Measurements from ENCODE around the gene NCR1. TPM values are rescaled to one million over a fixed set of nuclear protein-coding genes. Genes with fewer than 3 reads are reported as not detected.

The NCR1 gene
- polyA plus RNA-seq, 1 donor from 2014 or later, result not detected

DNA sequence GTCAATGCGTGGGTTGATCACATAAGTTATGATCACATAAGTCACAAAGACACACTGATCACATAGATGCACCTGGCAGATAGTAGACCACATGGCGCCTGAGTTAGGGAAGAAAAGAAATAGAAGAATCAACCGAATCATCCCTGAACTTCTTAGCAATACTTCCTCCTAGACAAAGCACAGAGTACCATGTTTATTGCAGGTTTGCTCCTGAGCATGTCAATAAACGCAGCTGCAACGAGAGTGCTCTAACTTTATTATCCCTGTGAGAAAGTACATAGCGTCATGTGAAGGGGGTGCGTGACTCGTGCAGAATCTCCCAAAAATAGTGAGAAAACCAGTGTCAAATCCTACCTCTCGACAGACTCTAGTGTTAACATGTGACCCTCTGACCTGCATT is 17.3 kb downstream of the NCR1 start:
- no peaks in the 10 kb centered on the region for H4K20me1 ChIP-seq (ENCODE audit: insufficient read depth)
- H3K27me3 ChIP-seq (ENCODE audit: insufficient read depth, low read depth, low read length), result no peaks in the 10 kb centered on the region
- no peak overlapping the region for H2AFZ ChIP-seq (ENCODE audit: low read depth, low read length)
- no peak overlapping the region for H3K27ac ChIP-seq (ENCODE audit: low read length)
- no peak overlapping the region for H3K9ac ChIP-seq (ENCODE audit: low read length)
- H3K9me3 ChIP-seq (ENCODE audit: low read length), result no peaks in the 10 kb centered on the region
- TF ChIP-seq SMC3 (conservative IDR thresholded peaks at IDR 0.05; ENCODE audit: poor library complexity), result no peak
- TF ChIP-seq MXI1 (conservative IDR thresholded peaks at IDR 0.05; ENCODE audit: poor library complexity, severe bottlenecking), result no peak
- TF ChIP-seq, protein P1, sequence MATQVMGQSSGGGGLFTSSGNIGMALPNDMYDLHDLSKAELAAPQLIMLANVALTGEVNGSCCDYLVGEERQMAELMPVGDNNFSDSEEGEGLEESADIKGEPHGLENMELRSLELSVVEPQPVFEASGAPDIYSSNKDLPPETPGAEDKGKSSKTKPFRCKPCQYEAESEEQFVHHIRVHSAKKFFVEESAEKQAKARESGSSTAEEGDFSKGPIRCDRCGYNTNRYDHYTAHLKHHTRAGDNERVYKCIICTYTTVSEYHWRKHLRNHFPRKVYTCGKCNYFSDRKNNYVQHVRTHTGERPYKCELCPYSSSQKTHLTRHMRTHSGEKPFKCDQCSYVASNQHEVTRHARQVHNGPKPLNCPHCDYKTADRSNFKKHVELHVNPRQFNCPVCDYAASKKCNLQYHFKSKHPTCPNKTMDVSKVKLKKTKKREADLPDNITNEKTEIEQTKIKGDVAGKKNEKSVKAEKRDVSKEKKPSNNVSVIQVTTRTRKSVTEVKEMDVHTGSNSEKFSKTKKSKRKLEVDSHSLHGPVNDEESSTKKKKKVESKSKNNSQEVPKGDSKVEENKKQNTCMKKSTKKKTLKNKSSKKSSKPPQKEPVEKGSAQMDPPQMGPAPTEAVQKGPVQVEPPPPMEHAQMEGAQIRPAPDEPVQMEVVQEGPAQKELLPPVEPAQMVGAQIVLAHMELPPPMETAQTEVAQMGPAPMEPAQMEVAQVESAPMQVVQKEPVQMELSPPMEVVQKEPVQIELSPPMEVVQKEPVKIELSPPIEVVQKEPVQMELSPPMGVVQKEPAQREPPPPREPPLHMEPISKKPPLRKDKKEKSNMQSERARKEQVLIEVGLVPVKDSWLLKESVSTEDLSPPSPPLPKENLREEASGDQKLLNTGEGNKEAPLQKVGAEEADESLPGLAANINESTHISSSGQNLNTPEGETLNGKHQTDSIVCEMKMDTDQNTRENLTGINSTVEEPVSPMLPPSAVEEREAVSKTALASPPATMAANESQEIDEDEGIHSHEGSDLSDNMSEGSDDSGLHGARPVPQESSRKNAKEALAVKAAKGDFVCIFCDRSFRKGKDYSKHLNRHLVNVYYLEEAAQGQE (IDR thresholded peaks at IDR 0.05; ENCODE audit: borderline replicate concordance), result no peak
- no peak for TF ChIP-seq RAD21 (conservative IDR thresholded peaks at IDR 0.05)
- TF ChIP-seq, protein P2, sequence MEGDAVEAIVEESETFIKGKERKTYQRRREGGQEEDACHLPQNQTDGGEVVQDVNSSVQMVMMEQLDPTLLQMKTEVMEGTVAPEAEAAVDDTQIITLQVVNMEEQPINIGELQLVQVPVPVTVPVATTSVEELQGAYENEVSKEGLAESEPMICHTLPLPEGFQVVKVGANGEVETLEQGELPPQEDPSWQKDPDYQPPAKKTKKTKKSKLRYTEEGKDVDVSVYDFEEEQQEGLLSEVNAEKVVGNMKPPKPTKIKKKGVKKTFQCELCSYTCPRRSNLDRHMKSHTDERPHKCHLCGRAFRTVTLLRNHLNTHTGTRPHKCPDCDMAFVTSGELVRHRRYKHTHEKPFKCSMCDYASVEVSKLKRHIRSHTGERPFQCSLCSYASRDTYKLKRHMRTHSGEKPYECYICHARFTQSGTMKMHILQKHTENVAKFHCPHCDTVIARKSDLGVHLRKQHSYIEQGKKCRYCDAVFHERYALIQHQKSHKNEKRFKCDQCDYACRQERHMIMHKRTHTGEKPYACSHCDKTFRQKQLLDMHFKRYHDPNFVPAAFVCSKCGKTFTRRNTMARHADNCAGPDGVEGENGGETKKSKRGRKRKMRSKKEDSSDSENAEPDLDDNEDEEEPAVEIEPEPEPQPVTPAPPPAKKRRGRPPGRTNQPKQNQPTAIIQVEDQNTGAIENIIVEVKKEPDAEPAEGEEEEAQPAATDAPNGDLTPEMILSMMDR (IDR thresholded peaks at IDR 0.05; ENCODE audit: poor library complexity, severe bottlenecking), result no peak
- TF ChIP-seq EZH2 (IDR thresholded peaks at IDR 0.05; ENCODE audit: borderline replicate concordance, insufficient read depth, low read length, poor library complexity, severe bottlenecking), result no peak
- TF ChIP-seq EP300 (conservative IDR thresholded peaks at IDR 0.05; ENCODE audit: poor library complexity, severe bottlenecking), result no peak
- TF ChIP-seq POLR2AphosphoS5 (IDR thresholded peaks at IDR 0.05), result no peak
- TF ChIP-seq TAF1 (IDR thresholded peaks at IDR 0.05; ENCODE audit: low read depth), result no peak
- H3K4me2 ChIP-seq (ENCODE audit: low read length), result no peak overlapping the region
- H3K36me3 ChIP-seq (ENCODE audit: insufficient read depth, low read length), result no peaks in the 10 kb centered on the region
- H3K9me2 ChIP-seq (ENCODE audit: insufficient read depth, low read length), result no peaks in the 10 kb centered on the region
- H3F3A ChIP-seq (ENCODE audit: insufficient read depth, low read length, poor library complexity, severe bottlenecking), result no peaks in the 10 kb centered on the region
- no peak overlapping the region for H3K4me3 ChIP-seq (ENCODE audit: low read length)
- no peaks in the 10 kb centered on the region for H3K79me2 ChIP-seq (replicated peaks; ENCODE audit: insufficient read depth, low read length)

DNA sequence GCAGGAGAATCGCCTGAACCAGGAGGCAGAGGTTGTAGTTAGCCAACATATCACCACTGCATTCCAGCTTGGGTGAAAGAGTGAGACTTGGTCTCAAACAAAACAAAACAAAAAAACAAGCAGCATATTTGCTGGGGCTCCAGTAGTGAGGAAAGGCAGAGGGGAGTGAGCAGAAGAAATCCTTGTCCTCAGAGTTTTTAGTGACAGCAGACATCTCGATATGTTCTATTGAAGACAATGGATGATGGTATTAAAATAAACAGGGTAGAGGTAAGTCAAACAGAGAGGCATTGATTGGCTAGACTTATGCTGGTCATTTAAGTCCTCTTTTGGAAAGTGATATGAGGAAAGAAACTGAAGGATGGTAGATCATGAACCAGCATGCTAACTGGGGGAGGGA is 22.4 kb downstream of the NCR1 start:
- H3K79me2 ChIP-seq (replicated peaks; ENCODE audit: insufficient read depth, low read length), result no peaks in the 10 kb centered on the region
- no peak for TF ChIP-seq EP300 (conservative IDR thresholded peaks at IDR 0.05; ENCODE audit: poor library complexity, severe bottlenecking)
- no peak for TF ChIP-seq EZH2 (IDR thresholded peaks at IDR 0.05; ENCODE audit: borderline replicate concordance, insufficient read depth, low read length, poor library complexity, severe bottlenecking)
- TF ChIP-seq SMC3 (conservative IDR thresholded peaks at IDR 0.05; ENCODE audit: poor library complexity), result no peak
- TF ChIP-seq MXI1 (conservative IDR thresholded peaks at IDR 0.05; ENCODE audit: poor library complexity, severe bottlenecking), result no peak
- TF ChIP-seq, protein P1 (IDR thresholded peaks at IDR 0.05; ENCODE audit: borderline replicate concordance), result no peak
- TF ChIP-seq POLR2AphosphoS5 (IDR thresholded peaks at IDR 0.05), result no peak

More for the DNA sequence above, 22.4 kb downstream of the NCR1 start:
- Histone ChIP-seq H2AFZ (ENCODE audit: low read depth, low read length) (no peak overlapping the region), H3K4me3 (ENCODE audit: low read length) (no peak overlapping the region), H3F3A (ENCODE audit: insufficient read depth, low read length, poor library complexity, severe bottlenecking) (no peaks in the 10 kb centered on the region), H3K9ac (ENCODE audit: low read length) (no peak overlapping the region), H4K20me1 (ENCODE audit: insufficient read depth) (no peaks in the 10 kb centered on the region), H3K27ac (ENCODE audit: low read length) (no peak overlapping the region), H3K4me2 (ENCODE audit: low read length) (no peak overlapping the region), H3K36me3 (ENCODE audit: insufficient read depth, low read length) (no peaks in the 10 kb centered on the region), H3K9me2 (ENCODE audit: insufficient read depth, low read length) (no peaks in the 10 kb centered on the region), H3K27me3 (ENCODE audit: insufficient read depth, low read depth, low read length) (no peaks in the 10 kb centered on the region), H3K9me3 (ENCODE audit: low read length) (no peaks in the 10 kb centered on the region)
